Neural progenitor cell (in vitro differentiated cells): ENCODE data around the gene ADORA1. TPM values are rescaled to one million over a fixed set of nuclear protein-coding genes. Genes with fewer than 3 reads are reported as not detected.

Experiments used
- DNase-seq: peaks from one replicate; pipeline ENCODE4 v3.0.0-alpha.2; 2016; ENCODE audit warnings: low spot score
- H2AFZ ChIP-seq: fragments of 200-600 bp; sonication (generic); replicated peaks from 2 replicates; pipeline ENCODE4 v1.6.1; 2016; ENCODE audit warnings: antibody characterized with exemption
- H3F3A ChIP-seq: fragments of 200-600 bp; sonication (generic); 2 replicates; pipeline ENCODE4 v1.6.1; 2016; ENCODE audit warnings: antibody characterized with exemption, low read depth
- H3K27ac ChIP-seq: fragments of 200-600 bp; sonication (generic); 2 replicates; pipeline ENCODE4 v1.5.1; 2016; ENCODE audit warnings: mild to moderate bottlenecking
- H3K27me3 ChIP-seq: fragments of 200-600 bp; sonication (generic); 2 replicates; pipeline ENCODE4 v1.6.1; 2016; ENCODE audit warnings: mild to moderate bottlenecking, moderate library complexity
- H3K36me3 ChIP-seq: fragments of 200-600 bp; sonication (generic); 2 replicates; pipeline ENCODE4 v1.5.1; 2016
- H3K4me1 ChIP-seq: fragments of 200-600 bp; sonication (generic); 2 replicates; pipeline ENCODE4 v1.6.1; 2016; ENCODE audit warnings: mixed run types
- H3K4me2 ChIP-seq: fragments of 200-600 bp; sonication (generic); 2 replicates; pipeline ENCODE4 v1.6.1; 2016
- H3K4me3 ChIP-seq: fragments of 200-600 bp; sonication (generic); 2 replicates; pipeline ENCODE4 v1.5.1; 2016
- H3K79me2 ChIP-seq: fragments of 200-600 bp; sonication (generic); 2 replicates; pipeline ENCODE4 v1.6.1; 2016; ENCODE audit warnings: low read depth
- H3K9ac ChIP-seq: fragments of 200-600 bp; sonication (generic); 2 replicates; pipeline ENCODE4 v1.6.1; 2016
- H3K9me3 ChIP-seq: fragments of 200-600 bp; sonication (generic); 2 replicates; pipeline ENCODE4 v1.5.1; 2016; ENCODE audit warnings: low read depth
- H4K20me1 ChIP-seq: fragments of 200-600 bp; sonication (generic); 2 replicates; pipeline ENCODE4 v1.6.1; 2016; ENCODE audit warnings: low read depth
- H3K27ac Mint-ChIP-seq: 3 replicates; pipeline ENCODE4 v1.8.0; 2021; ENCODE audit warnings: mixed read lengths
- H3K27me3 Mint-ChIP-seq: 2 replicates; pipeline ENCODE4 v1.8.0; 2022; ENCODE audit warnings: low read depth, mild to moderate bottlenecking, inconsistent platforms, moderate library complexity, mixed read lengths; ENCODE audit not compliant: insufficient read depth
- H3K36me3 Mint-ChIP-seq: 3 replicates; pipeline ENCODE4 v1.8.0; 2021; ENCODE audit warnings: mixed read lengths
- H3K4me1 Mint-ChIP-seq: 3 replicates; pipeline ENCODE4 v1.8.0; 2021; ENCODE audit warnings: mixed read lengths
- H3K4me3 Mint-ChIP-seq: 3 replicates; pipeline ENCODE4 v1.8.0; 2021; ENCODE audit warnings: mild to moderate bottlenecking, moderate library complexity, mixed read lengths
- H3K9me3 Mint-ChIP-seq: 3 replicates; pipeline ENCODE4 v1.8.0; 2020; ENCODE audit warnings: mixed read lengths
- EZH2 ChIP-seq: fragments of 200-600 bp; sonication (generic); IDR thresholded peaks from 2 replicates; pipeline ENCODE4 v1.6.1; 2017; ENCODE audit warnings: antibody characterized with exemption, mild to moderate bottlenecking, moderate library complexity
- EZH2phosphoT487 ChIP-seq: fragments of 200-600 bp; sonication (generic); IDR thresholded peaks from 2 replicates; pipeline ENCODE4 v1.6.1; 2017; ENCODE audit warnings: antibody characterized with exemption
- total RNA-seq: library from RNA; depleted of rRNA; stranded (reverse); fragments of >200 nt; gene quantifications from 2 replicates; pipeline ENCODE4 v1.2.3, GENCODE V29; 2015; ENCODE audit warnings: low replicate concordance
- TF ChIP-seq, protein P1 (sequence below): fragments of 200-600 bp; sonication (generic); IDR thresholded peaks from 2 replicates; pipeline ENCODE4 v1.5.1; 2017; ENCODE audit warnings: antibody characterized with exemption, mild to moderate bottlenecking

ADORA1 gene
- total RNA-seq, 1 donor from 2014 or later: 1.1 TPM

DNA sequence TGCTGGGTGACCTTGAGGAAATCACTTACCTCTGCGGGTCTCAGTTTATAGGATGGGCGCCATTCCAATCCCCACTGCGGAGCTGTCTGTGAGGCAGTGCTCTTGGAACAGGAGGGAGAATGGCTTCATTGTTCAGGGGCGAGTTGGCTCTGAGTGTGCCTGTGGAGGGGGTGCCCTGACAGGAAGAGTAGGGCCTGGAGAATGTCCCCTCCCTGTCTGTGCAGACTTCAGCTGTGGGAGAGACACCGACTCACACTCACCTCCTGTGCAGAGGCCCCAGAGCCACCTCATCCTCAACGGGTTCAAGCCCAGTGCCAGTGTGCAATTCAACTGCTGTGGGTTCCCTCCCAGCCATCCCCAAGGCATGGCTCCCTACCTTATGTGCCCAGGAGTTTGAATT lies 17.1 kb downstream of the ADORA1 start:
- H3K4me1 ChIP-seq: peaks cover 18% of the 10 kb centered on the region
- H3K9ac ChIP-seq: no peak overlapping the region
- H3K79me2 ChIP-seq: no peaks in the 10 kb centered on the region
- H3F3A ChIP-seq: no peaks in the 10 kb centered on the region
- H3K36me3 ChIP-seq: no peaks in the 10 kb centered on the region
- DNase-seq: no peak
- H3K27me3 Mint-ChIP-seq: peaks cover 3% of the 10 kb centered on the region
- H3K4me2 ChIP-seq: no peak overlapping the region
- no peak overlapping the region for H3K27ac Mint-ChIP-seq
- no peak overlapping the region for H3K27ac ChIP-seq
- H3K4me3 ChIP-seq: no peak overlapping the region
- TF ChIP-seq, protein P1, sequence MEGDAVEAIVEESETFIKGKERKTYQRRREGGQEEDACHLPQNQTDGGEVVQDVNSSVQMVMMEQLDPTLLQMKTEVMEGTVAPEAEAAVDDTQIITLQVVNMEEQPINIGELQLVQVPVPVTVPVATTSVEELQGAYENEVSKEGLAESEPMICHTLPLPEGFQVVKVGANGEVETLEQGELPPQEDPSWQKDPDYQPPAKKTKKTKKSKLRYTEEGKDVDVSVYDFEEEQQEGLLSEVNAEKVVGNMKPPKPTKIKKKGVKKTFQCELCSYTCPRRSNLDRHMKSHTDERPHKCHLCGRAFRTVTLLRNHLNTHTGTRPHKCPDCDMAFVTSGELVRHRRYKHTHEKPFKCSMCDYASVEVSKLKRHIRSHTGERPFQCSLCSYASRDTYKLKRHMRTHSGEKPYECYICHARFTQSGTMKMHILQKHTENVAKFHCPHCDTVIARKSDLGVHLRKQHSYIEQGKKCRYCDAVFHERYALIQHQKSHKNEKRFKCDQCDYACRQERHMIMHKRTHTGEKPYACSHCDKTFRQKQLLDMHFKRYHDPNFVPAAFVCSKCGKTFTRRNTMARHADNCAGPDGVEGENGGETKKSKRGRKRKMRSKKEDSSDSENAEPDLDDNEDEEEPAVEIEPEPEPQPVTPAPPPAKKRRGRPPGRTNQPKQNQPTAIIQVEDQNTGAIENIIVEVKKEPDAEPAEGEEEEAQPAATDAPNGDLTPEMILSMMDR: no peak
- TF ChIP-seq EZH2 (no peak), EZH2phosphoT487 (no peak)
- peaks cover 55% of the 10 kb centered on the region for H3K4me1 Mint-ChIP-seq
- H3K9me3 Mint-ChIP-seq: peaks cover 2% of the 10 kb centered on the region
- H3K4me3 Mint-ChIP-seq: no peak overlapping the region
- no peaks in the 10 kb centered on the region for H3K27me3 ChIP-seq
- H2AFZ ChIP-seq: no peak overlapping the region
- no peaks in the 10 kb centered on the region for H3K9me3 ChIP-seq
- H4K20me1 ChIP-seq: no peaks in the 10 kb centered on the region
- peaks cover 3% of the 10 kb centered on the region for H3K36me3 Mint-ChIP-seq

DNA sequence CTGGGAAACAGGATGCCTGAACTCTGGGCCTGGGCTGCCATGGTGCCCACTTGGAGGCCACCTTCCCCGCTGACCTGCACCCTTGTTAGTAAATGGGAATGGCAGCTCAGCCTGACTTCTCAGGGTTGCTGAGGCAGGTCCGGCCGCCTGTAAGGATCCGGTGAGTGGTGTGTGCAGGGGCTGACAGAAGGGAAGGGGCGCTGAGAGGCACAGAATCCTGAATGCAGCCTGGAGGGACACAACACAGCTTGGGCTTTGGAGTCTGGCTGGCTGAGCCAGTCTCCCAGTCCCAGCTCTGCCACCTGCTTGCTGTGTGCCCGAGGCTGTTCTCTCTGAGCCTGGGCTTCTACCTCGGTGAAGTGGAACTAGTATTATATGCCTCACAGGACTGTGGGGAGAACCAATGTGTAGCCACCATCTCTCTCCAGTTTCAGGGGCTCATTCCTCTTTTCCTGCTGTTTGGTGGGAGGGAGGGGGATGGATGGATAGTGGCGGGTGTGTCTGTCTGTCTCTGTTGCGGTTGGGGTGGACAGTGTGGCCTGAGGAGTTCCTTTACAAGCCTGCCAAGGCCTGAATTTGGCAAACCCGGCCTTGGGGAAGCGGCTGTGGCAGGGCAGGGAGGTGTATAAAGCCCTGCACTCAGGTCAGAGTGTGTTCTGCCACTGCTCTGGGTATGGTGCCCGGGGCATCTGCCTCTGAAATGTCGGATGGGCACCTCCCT lies 18.0 kb downstream of the ADORA1 start:
- H3K27ac ChIP-seq: no peak overlapping the region

DNA sequence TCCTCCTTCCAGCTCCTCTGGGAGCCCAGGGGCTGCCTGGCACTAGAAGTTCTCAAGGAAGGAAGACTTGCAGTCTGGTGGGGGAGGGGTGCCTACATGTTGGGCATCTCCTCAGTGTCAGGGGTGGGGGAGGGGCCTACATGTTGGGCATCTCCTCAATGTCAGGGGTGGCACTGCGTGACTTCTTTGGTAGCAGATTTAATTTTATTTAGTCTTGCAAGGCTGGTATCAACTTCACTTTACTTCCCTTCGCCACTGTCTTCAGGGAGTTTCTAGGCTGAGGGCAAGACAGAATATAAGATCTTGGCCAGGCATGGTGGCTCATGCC lies 18.5 kb downstream of the ADORA1 start:
- Histone ChIP-seq H3K27ac (no peak overlapping the region), H2AFZ (no peak overlapping the region), H3F3A (peaks cover under 1% of the 10 kb centered on the region), H3K27me3 (no peaks in the 10 kb centered on the region), H3K79me2 (no peaks in the 10 kb centered on the region), H3K36me3 (no peaks in the 10 kb centered on the region), H3K9ac (no peak overlapping the region), H3K9me3 (no peaks in the 10 kb centered on the region), H4K20me1 (no peaks in the 10 kb centered on the region), H3K4me1 (peaks cover 22% of the 10 kb centered on the region), H3K4me3 (no peak overlapping the region), H3K4me2 (no peak overlapping the region)
- H3K4me1 Mint-ChIP-seq: peaks cover 67% of the 10 kb centered on the region
- no peak overlapping the region for H3K4me3 Mint-ChIP-seq
- no peak for DNase-seq
- TF ChIP-seq EZH2phosphoT487 (no peak), EZH2 (no peak)
- TF ChIP-seq, protein P1: no peak
- peaks cover 3% of the 10 kb centered on the region for H3K36me3 Mint-ChIP-seq
- H3K27ac Mint-ChIP-seq: no peak overlapping the region
- peaks cover 2% of the 10 kb centered on the region for H3K27me3 Mint-ChIP-seq
- H3K9me3 Mint-ChIP-seq: peaks cover 2% of the 10 kb centered on the region

More for the DNA sequence above, 18.0 kb downstream of the ADORA1 start:
- Histone ChIP-seq H3F3A (no peaks in the 10 kb centered on the region), H3K4me2 (no peak overlapping the region), H2AFZ (no peak overlapping the region), H3K27me3 (no peaks in the 10 kb centered on the region), H3K9me3 (no peaks in the 10 kb centered on the region), H3K4me3 (no peak overlapping the region), H3K9ac (no peak overlapping the region), H3K79me2 (no peaks in the 10 kb centered on the region), H3K4me1 (peaks cover 21% of the 10 kb centered on the region), H3K36me3 (no peaks in the 10 kb centered on the region), H4K20me1 (no peaks in the 10 kb centered on the region)
- H3K27ac Mint-ChIP-seq: no peak overlapping the region
- no peak for DNase-seq
- H3K4me1 Mint-ChIP-seq: peaks cover 62% of the 10 kb centered on the region
- H3K4me3 Mint-ChIP-seq: peak overlapping the region; percentile 15
- TF ChIP-seq EZH2phosphoT487: no peak
- TF ChIP-seq, protein P1: no peak
- TF ChIP-seq EZH2: no peak
- peaks cover 2% of the 10 kb centered on the region for H3K9me3 Mint-ChIP-seq
- peaks cover 3% of the 10 kb centered on the region for H3K36me3 Mint-ChIP-seq
- H3K27me3 Mint-ChIP-seq: peaks cover 3% of the 10 kb centered on the region
